Right atrium auricular region (tissue), 2 donors: Measurements from ENCODE around the gene SPATS2L. TPM values are rescaled to one million over a fixed set of nuclear protein-coding genes. Genes with fewer than 3 reads are reported as not detected.

Source experiments
- DNase-seq: peaks from one replicate; pipeline ENCODE4 v3.0.0-alpha.2; 2019; ENCODE audit warnings: low spot score
- H3K27ac ChIP-seq, 2 donors: fragments of 200-600 bp; sonication (generic); 1 replicate in 1 of 2; 2 replicates in 1 of 2; pipeline ENCODE4 v1.5.1; 2016 to 2019
- H3K27me3 ChIP-seq, 2 donors: fragments of 200-600 bp; sonication (generic); one replicate each; pipeline versions ENCODE4 v1.5.1 to v1.6.0; 2017 to 2019
- H3K36me3 ChIP-seq: fragments of 200-600 bp; sonication (generic); one replicate; pipeline ENCODE4 v1.5.1; 2016
- H3K4me1 ChIP-seq, 2 donors: fragments of 200-600 bp; sonication (generic); one replicate each; pipeline versions ENCODE4 v1.5.1 to v1.6.0; 2017 to 2019
- H3K4me3 ChIP-seq, 2 donors: fragments of 200-600 bp; sonication (generic); 1 replicate in 1 of 2; 2 replicates in 1 of 2; pipeline ENCODE4 v1.5.1; 2017 to 2019; ENCODE audit warnings: mild to moderate bottlenecking in 1 of 2, moderate library complexity in 1 of 2
- H3K9me3 ChIP-seq, 2 donors: fragments of 200-600 bp; sonication (generic); one replicate each; pipeline ENCODE4 v1.5.1; 2019
- CTCF ChIP-seq, 2 donors: fragments of 200-600 bp; sonication (generic); IDR thresholded peaks; one replicate each; pipeline ENCODE4 v1.5.1; 2019; ENCODE audit warnings: antibody characterized with exemption in 2 of 2
- total RNA-seq, 2 donors: library from RNA; depleted of rRNA; stranded (reverse); fragments of >200 nt; gene quantifications; one replicate each; pipeline ENCODE4 v1.1.0, GENCODE V29; 2016

The SPATS2L gene
- total RNA-seq, 2 donors from 2014 or later = 103 to 126 TPM

GRCh38 chr2:200428961-200429665 lies 122.6 kb downstream of the SPATS2L start:
- Histone ChIP-seq H3K27ac (no peak overlapping the region), H3K4me3 (no peak overlapping the region), H3K9me3 (no peaks in the 10 kb centered on the region), H3K36me3 (no peaks in the 10 kb centered on the region), H3K4me1 (no peaks in the 10 kb centered on the region), H3K27me3 (no peaks in the 10 kb centered on the region)
- no peak for DNase-seq
- no peak for TF ChIP-seq CTCF (IDR thresholded peaks at IDR 0.05)

- no peak for TF ChIP-seq CTCF (IDR thresholded peaks at IDR 0.05)
- Histone ChIP-seq H3K27ac (no peak overlapping the region), H3K4me3 (no peak overlapping the region), H3K4me1 (no peaks in the 10 kb centered on the region), H3K9me3 (no peaks in the 10 kb centered on the region), H3K36me3 (no peaks in the 10 kb centered on the region), H3K27me3 (no peaks in the 10 kb centered on the region)
- no peak for DNase-seq
Observed at GRCh38 chr2:200430017-200430416, 123.5 kb downstream of the SPATS2L start.

- TF ChIP-seq CTCF (IDR thresholded peaks at IDR 0.05) = no peak
- Histone ChIP-seq H3K4me1 (no peaks in the 10 kb centered on the region), H3K36me3 (peaks cover 6% of the 10 kb centered on the region), H3K27me3 (no peaks in the 10 kb centered on the region), H3K4me3 (no peak overlapping the region), H3K9me3 (no peaks in the 10 kb centered on the region), H3K27ac (no peak overlapping the region)
- no peak for DNase-seq
Observed at GRCh38 chr2:200431996-200432705, 125.7 kb downstream of the SPATS2L start.

GRCh38 chr2:200435379-200435778 lies 128.9 kb downstream of the SPATS2L start:
- Histone ChIP-seq H3K27me3 (no peaks in the 10 kb centered on the region), H3K9me3 (no peaks in the 10 kb centered on the region), H3K4me1 (no peaks in the 10 kb centered on the region), H3K36me3 (peaks cover 6% of the 10 kb centered on the region), H3K4me3 (no peak overlapping the region), H3K27ac (no peak overlapping the region)
- DNase-seq = no peak
- no peak for TF ChIP-seq CTCF (IDR thresholded peaks at IDR 0.05)

- peaks cover 10% of the 10 kb centered on the region for H3K36me3 ChIP-seq
- H3K27ac ChIP-seq = no peak overlapping the region
- H3K4me3 ChIP-seq = no peak overlapping the region
- no peak for TF ChIP-seq CTCF (IDR thresholded peaks at IDR 0.05)
- H3K9me3 ChIP-seq = no peaks in the 10 kb centered on the region
- H3K4me1 ChIP-seq = no peaks in the 10 kb centered on the region
- no peaks in the 10 kb centered on the region for H3K27me3 ChIP-seq
- no peak for DNase-seq
Observed at GRCh38 chr2:200438251-200438650, 131.8 kb downstream of the SPATS2L start.
